Fibroblast of lung (primary cell): ENCODE measurements around the gene IL16. TPM values are rescaled to one million over a fixed set of nuclear protein-coding genes. Genes with fewer than 3 reads are reported as not detected.

Experiments
- DNase-seq, 2 donors: peaks; one replicate each; pipeline versions ENCODE4 v3.0.0 to v3.0.0-alpha.2; 2010; ENCODE audit warnings: low read depth in 2 of 2
- H2AFZ ChIP-seq: 2 replicates; pipeline ENCODE4 v1.5.1; 2012; ENCODE audit warnings: low read length, control low read depth, inconsistent platforms
- H3K27ac ChIP-seq: 2 replicates; pipeline ENCODE4 v1.5.1; 2011; ENCODE audit warnings: low read length, control low read depth; ENCODE audit not compliant: insufficient read depth
- H3K27me3 ChIP-seq: 2 replicates; pipeline ENCODE4 v1.5.1; 2011; ENCODE audit warnings: mild to moderate bottlenecking, low read length; ENCODE audit not compliant: control insufficient read depth, insufficient read depth
- H3K36me3 ChIP-seq: 2 replicates; pipeline ENCODE4 v1.5.1; 2011; ENCODE audit warnings: low read length; ENCODE audit not compliant: control insufficient read depth, insufficient read depth
- H3K4me1 ChIP-seq: 2 replicates; pipeline ENCODE4 v1.5.1; 2011; ENCODE audit warnings: low read length; ENCODE audit not compliant: control insufficient read depth, insufficient read depth; ENCODE audit errors: extremely low read depth
- H3K4me2 ChIP-seq: 2 replicates; pipeline ENCODE4 v1.5.1; 2011; ENCODE audit warnings: low read length, control low read depth; ENCODE audit not compliant: insufficient read depth; ENCODE audit errors: extremely low read depth
- H3K4me3 ChIP-seq, 4 experiments: fragments of 200-600 bp in 1 of 4; sonication (generic) in 1 of 4; replicated peaks in 1 of 4; 2 replicates each; pipeline ENCODE4 v1.5.1; 2011 to 2016; ENCODE audit warnings: low read length in 4 of 4, low read depth in 3 of 4, mild to moderate bottlenecking in 3 of 4, control low read depth in 2 of 4, inconsistent platforms in 1 of 4, mixed read lengths in 1 of 4; ENCODE audit not compliant: insufficient read depth in 1 of 4; ENCODE audit errors: control extremely low read depth in 1 of 4
- H3K79me2 ChIP-seq: 2 replicates; pipeline ENCODE4 v1.5.1; 2012; ENCODE audit warnings: mild to moderate bottlenecking, low read length, inconsistent platforms; ENCODE audit not compliant: control insufficient read depth, insufficient read depth
- H3K9ac ChIP-seq: 2 replicates; pipeline ENCODE4 v1.5.1; 2011; ENCODE audit warnings: mild to moderate bottlenecking, low read length, control low read depth; ENCODE audit not compliant: insufficient read depth
- H3K9me3 ChIP-seq: 2 replicates; pipeline ENCODE4 v1.5.1; 2012; ENCODE audit warnings: low read depth, low read length; ENCODE audit not compliant: control insufficient read depth, insufficient read depth
- H4K20me1 ChIP-seq: 2 replicates; pipeline ENCODE4 v1.5.1; 2011; ENCODE audit warnings: low read length; ENCODE audit not compliant: control insufficient read depth, insufficient read depth; ENCODE audit errors: extremely low read depth
- CTCF ChIP-seq, 2 donors: IDR thresholded peaks in 1 of 2; conservative IDR thresholded peaks in 1 of 2; 1 replicate in 1 of 2; 2 replicates in 1 of 2; pipeline ENCODE4 v1.5.1; 2011 to 2012; ENCODE audit warnings: low read length in 2 of 2, control low read depth in 1 of 2, inconsistent platforms in 1 of 2, low read depth in 1 of 2, mild to moderate bottlenecking in 1 of 2
- EZH2 ChIP-seq: IDR thresholded peaks from 2 replicates; pipeline ENCODE4 v1.5.1; 2012; ENCODE audit warnings: low read length, control low read depth, mild to moderate bottlenecking; ENCODE audit errors: missing control alignments
- polyA plus RNA-seq, 2 donors: library from polyadenylated mRNA; depleted of rRNA in 1 of 2; stranded (reverse) in 1 of 2; unstranded in 1 of 2; fragments of >200 nt; gene quantifications; 2 replicates each; pipeline ENCODE4 v1.2.1, GENCODE V29; 2011 to 2012; ENCODE audit warnings: missing spikeins in 1 of 2
- total RNA-seq: library from RNA; depleted of rRNA; stranded (reverse); fragments of >200 nt; gene quantifications from 2 replicates; pipeline ENCODE4 v1.2.1, GENCODE V29; 2014

IL16 gene
- total and polyA plus RNA-seq, 2 donors (not counting 1 experiment from before 2014, with no cell fraction given): 0.96 to 5.0 TPM

GRCh38 chr15:81361891-81362290 lies 165.2 kb downstream of the IL16 start:
- Histone ChIP-seq H3K27ac (no peak overlapping the region), H3K9ac (no peak overlapping the region), H3K4me3 (no peak overlapping the region), H3K36me3 (no peaks in the 10 kb centered on the region), H3K4me2 (no peak overlapping the region), H4K20me1 (no peaks in the 10 kb centered on the region), H3K9me3 (no peaks in the 10 kb centered on the region), H3K27me3 (no peaks in the 10 kb centered on the region), H2AFZ (no peak overlapping the region), H3K4me1 (no peaks in the 10 kb centered on the region), H3K79me2 (no peaks in the 10 kb centered on the region)
- no peak for DNase-seq
- TF ChIP-seq EZH2 (no peak), CTCF (conservative IDR thresholded peaks at IDR 0.05 in 1 of 2, IDR thresholded peaks at IDR 0.05 in 1 of 2; ENCODE audit: low read depth in 1 of 2, low read length in 2 of 2) (no peak)

GRCh38 chr15:81362790-81363189 lies 166.1 kb downstream of the IL16 start:
- Histone ChIP-seq H3K9ac (no peak overlapping the region), H3K4me3 (no peak overlapping the region), H3K79me2 (no peaks in the 10 kb centered on the region), H3K4me1 (no peaks in the 10 kb centered on the region), H3K36me3 (no peaks in the 10 kb centered on the region), H4K20me1 (no peaks in the 10 kb centered on the region), H2AFZ (no peak overlapping the region), H3K9me3 (no peaks in the 10 kb centered on the region), H3K27ac (no peak overlapping the region), H3K4me2 (no peak overlapping the region), H3K27me3 (no peaks in the 10 kb centered on the region)
- no peak for TF ChIP-seq EZH2
- TF ChIP-seq CTCF (conservative IDR thresholded peaks at IDR 0.05 in 1 of 2, IDR thresholded peaks at IDR 0.05 in 1 of 2; ENCODE audit: low read depth in 1 of 2, low read length in 2 of 2): no peak
- no peak for DNase-seq

- Histone ChIP-seq H3K4me1 (no peaks in the 10 kb centered on the region), H3K36me3 (no peaks in the 10 kb centered on the region), H3K79me2 (no peaks in the 10 kb centered on the region), H2AFZ (no peak overlapping the region), H3K9me3 (no peaks in the 10 kb centered on the region), H3K27me3 (no peaks in the 10 kb centered on the region), H3K27ac (no peak overlapping the region), H3K9ac (no peak overlapping the region), H4K20me1 (no peaks in the 10 kb centered on the region), H3K4me2 (no peak overlapping the region), H3K4me3 (no peak overlapping the region)
- TF ChIP-seq EZH2 (no peak), CTCF (conservative IDR thresholded peaks at IDR 0.05 in 1 of 2, IDR thresholded peaks at IDR 0.05 in 1 of 2; ENCODE audit: low read depth in 1 of 2, low read length in 2 of 2) (no peak)
- DNase-seq: no peak
These were observed 166.6 kb downstream of the IL16 start for GRCh38 chr15:81363276-81363675.

Other genes starting within 250 kb of the IL16 start
- gene MESD, start 207.1 kb upstream of the IL16 start, total RNA-seq: 19.8 and 21.3 TPM in 2 replicates
- 26.0 and 27.3 TPM in 2 replicates for gene MESD, start 207.1 kb upstream of the IL16 start, polyA plus RNA-seq
- 4.3 and 4.6 TPM in 2 replicates for gene TLNRD1, start 196.0 kb upstream of the IL16 start, total RNA-seq
- gene TLNRD1, start 196.0 kb upstream of the IL16 start, polyA plus RNA-seq: 3.3 and 4.6 TPM in 2 replicates
- 0.17 and 0.26 TPM in 2 replicates for gene CFAP161, start 62.6 kb upstream of the IL16 start, total RNA-seq
- gene CFAP161, start 62.6 kb upstream of the IL16 start, polyA plus RNA-seq: not detected in 2 replicates
- 8.2 and 14.9 TPM in 2 replicates for gene STARD5, start 127.3 kb downstream of the IL16 start, total RNA-seq
- gene STARD5, start 127.3 kb downstream of the IL16 start, polyA plus RNA-seq: 20.1 and 21.4 TPM in 2 replicates
- gene TMC3, start 177.3 kb downstream of the IL16 start, total RNA-seq: not detected in 2 replicates
- not detected in 2 replicates for gene TMC3, start 177.3 kb downstream of the IL16 start, polyA plus RNA-seq